ENCODE measurements around the gene FGD1.

FGD1 gene

GRCh38 chrX:54444752-54445151, 51.3 kb downstream of the FGD1 start:
- no peak for DNase-seq (ENCODE audit: low read depth)
- TF ChIP-seq CTCF (IDR thresholded peaks at IDR 0.05; ENCODE audit: low read depth, low read length, missing control alignments) = no peak
- H3K4me3 ChIP-seq (ENCODE audit: low read depth, low read length) = no peak overlapping the region
- in situ Hi-C loops (cut with HindIII; ENCODE audit: low sequenced_read_pairs) = no loop called here

GRCh38 chrX:54442790-54443189, 53.2 kb downstream of the FGD1 start:
- no peak for DNase-seq (ENCODE audit: low read depth)
- in situ Hi-C loops (cut with HindIII; ENCODE audit: low sequenced_read_pairs) = no loop called here
- TF ChIP-seq CTCF (IDR thresholded peaks at IDR 0.05; ENCODE audit: low read depth, low read length, missing control alignments) = no peak
- H3K4me3 ChIP-seq (ENCODE audit: low read depth, low read length) = no peak overlapping the region

GRCh38 chrX:54439960-54440871, 55.8 kb downstream of the FGD1 start, which contains the start of gene TSR2:
Gene TSR2, plus strand, starts transcription at chrX:54440404. Its CDS starts 18 bp downstream, at chrX:54440422.
- H3K4me3 ChIP-seq (ENCODE audit: low read depth, low read length) = peak within 1 kb of the TSS; percentile 79
- TF ChIP-seq CTCF (IDR thresholded peaks at IDR 0.05; ENCODE audit: low read depth, low read length, missing control alignments) = peak; percentile 17
- peak; percentile 72 for DNase-seq (ENCODE audit: low read depth)
- in situ Hi-C loops (cut with HindIII; ENCODE audit: low sequenced_read_pairs) = no loop called here

- DNase-seq (ENCODE audit: low read depth) = no peak
- in situ Hi-C loops (cut with HindIII; ENCODE audit: low sequenced_read_pairs) = no loop called here
These were observed 60.9 kb downstream of the FGD1 start for GRCh38 chrX:54435121-54435520.

GRCh38 chrX:54430519-54430918, 65.5 kb downstream of the FGD1 start:
- DNase-seq (ENCODE audit: low read depth) = no peak
- H3K4me3 ChIP-seq (ENCODE audit: low read depth, low read length) = no peak overlapping the region
- no peak for TF ChIP-seq CTCF (IDR thresholded peaks at IDR 0.05; ENCODE audit: low read depth, low read length, missing control alignments)
- in situ Hi-C loops (cut with HindIII; ENCODE audit: low sequenced_read_pairs) = no loop called here

More at GRCh38 chrX:54435121-54435520, 60.9 kb downstream of the FGD1 start:
- no peak for TF ChIP-seq CTCF (IDR thresholded peaks at IDR 0.05; ENCODE audit: low read depth, low read length, missing control alignments)
- H3K4me3 ChIP-seq (ENCODE audit: low read depth, low read length) = no peak overlapping the region

GRCh38 chrX:54427837-54428424, 68.1 kb downstream of the FGD1 start:
- in situ Hi-C loops (cut with HindIII; ENCODE audit: low sequenced_read_pairs) = no loop called here
- no peak for TF ChIP-seq CTCF (IDR thresholded peaks at IDR 0.05; ENCODE audit: low read depth, low read length, missing control alignments)
- H3K4me3 ChIP-seq (ENCODE audit: low read depth, low read length) = no peak overlapping the region
- DNase-seq (ENCODE audit: low read depth) = no peak

Measured in astrocyte of the cerebellum (primary cell).